GM12865 (cell line): ENCODE results near the gene HTRA2.

ENCODE experiments used
- DNase-seq: peaks from one replicate; pipeline ENCODE4 v3.0.0; 2010; ENCODE audit warnings: low read depth
- H3K4me3 ChIP-seq: 2 replicates; pipeline ENCODE4 v1.5.1; 2011; ENCODE audit warnings: mild to moderate bottlenecking, low read depth, low read length, control low read depth
- CTCF ChIP-seq: IDR thresholded peaks from 2 replicates; pipeline ENCODE4 v1.5.1; 2011; ENCODE audit warnings: low read length, control low read depth, low read depth, inconsistent platforms; ENCODE audit not compliant: insufficient read depth; ENCODE audit errors: missing control alignments

The HTRA2 gene

GRCh38 chr2:74566754-74567085, 37.0 kb downstream of the HTRA2 start:
- DNase-seq = peak; percentile 56
- H3K4me3 ChIP-seq = no peak overlapping the region
- no peak for TF ChIP-seq CTCF

GRCh38 chr2:74567881-74568280, 38.1 kb downstream of the HTRA2 start:
- no peak overlapping the region for H3K4me3 ChIP-seq
- no peak for DNase-seq
- TF ChIP-seq CTCF = no peak

- DNase-seq = no peak
- no peak for TF ChIP-seq CTCF
- no peak overlapping the region for H3K4me3 ChIP-seq
These were observed 40.0 kb downstream of the HTRA2 start for GRCh38 chr2:74569686-74570085.

- TF ChIP-seq CTCF = no peak
- DNase-seq = peak; percentile 88
- H3K4me3 ChIP-seq = no peak overlapping the region; the same call in 1 of the 2 replicates
These were observed 41.3 kb downstream of the HTRA2 start for GRCh38 chr2:74571058-74571457.

GRCh38 chr2:74572178-74572925, 42.6 kb downstream of the HTRA2 start:
- peak; percentile 46 for DNase-seq
- TF ChIP-seq CTCF = peak; percentile 40
- no peak overlapping the region for H3K4me3 ChIP-seq

- no peak for TF ChIP-seq CTCF
- peak overlapping the region; percentile 34 for H3K4me3 ChIP-seq
- peak; percentile 84 for DNase-seq
These were observed 44.2 kb downstream of the HTRA2 start for GRCh38 chr2:74573747-74574562.

GRCh38 chr2:74575320-74575719, 45.6 kb downstream of the HTRA2 start:
- TF ChIP-seq CTCF = no peak
- no peak for DNase-seq
- no peak overlapping the region for H3K4me3 ChIP-seq
